DND-41 (cell line): Measurements from ENCODE around the gene PMFBP1.

Experiments
- CTCF ChIP-seq: IDR thresholded peaks from 2 replicates; pipeline ENCODE4 v1.5.1; 2012; ENCODE audit warnings: borderline replicate concordance, low read length, moderate library complexity, mild to moderate bottlenecking; ENCODE audit not compliant: poor library complexity, severe bottlenecking; ENCODE audit errors: extremely low read depth
- EZH2 ChIP-seq: IDR thresholded peaks from 3 replicates; pipeline ENCODE4 v1.6.1; 2012; ENCODE audit warnings: borderline replicate concordance, low read depth, mild to moderate bottlenecking, moderate library complexity, low read length, inconsistent platforms; ENCODE audit not compliant: severe bottlenecking

GRCh38 chr16:72159801-72160200, 12.2 kb downstream of the PMFBP1 start:
- TF ChIP-seq CTCF = no peak
- TF ChIP-seq EZH2 = no peak
